CD4-positive, alpha-beta T cell treated with Interleukin-6 at 100 ng/mL for 8 hours (primary cell): ENCODE data around the gene CLNK.

Source experiments
- DNase-seq: peaks from one replicate; pipeline ENCODE4 v3.0.0-alpha.2; 2020; ENCODE audit warnings: mixed read lengths, low spot score

CLNK gene

GRCh38 chr4:10521424-10521823, 163.1 kb downstream of the CLNK start:
- DNase-seq, result no peak

GRCh38 chr4:10509733-10510132, 174.8 kb downstream of the CLNK start:
- no peak for DNase-seq

GRCh38 chr4:10506077-10506476, 178.5 kb downstream of the CLNK start:
- no peak for DNase-seq

DNA sequence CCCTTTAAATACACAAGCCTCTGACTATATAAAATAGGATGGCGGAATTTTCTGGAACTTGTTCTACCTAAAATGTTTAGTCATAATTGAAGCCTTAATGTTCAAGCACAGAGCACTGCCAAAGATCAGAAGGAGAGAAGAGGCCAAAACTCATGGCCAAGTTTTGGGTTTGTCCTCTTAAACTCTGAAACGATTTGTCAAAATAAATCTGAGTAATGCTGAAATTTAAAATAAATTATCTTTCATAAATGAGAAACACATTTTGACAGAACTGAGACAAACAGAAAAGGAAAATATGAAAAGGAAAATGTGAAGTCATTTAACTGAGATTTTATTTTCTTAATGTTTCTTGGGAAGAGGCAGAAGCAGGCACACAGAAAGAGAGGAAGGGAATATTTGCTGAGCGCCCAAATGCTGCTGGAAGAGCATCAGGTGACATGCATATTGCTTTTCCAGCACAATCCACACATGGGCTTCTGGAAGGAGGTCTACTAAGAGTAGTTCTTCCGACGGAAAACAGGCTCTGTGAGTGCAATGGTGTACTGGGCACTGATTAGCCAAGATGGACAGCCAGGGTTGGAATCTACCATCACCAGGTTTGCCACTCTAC, 179.9 kb downstream of the CLNK start:
- DNase-seq, result no peak

DNA sequence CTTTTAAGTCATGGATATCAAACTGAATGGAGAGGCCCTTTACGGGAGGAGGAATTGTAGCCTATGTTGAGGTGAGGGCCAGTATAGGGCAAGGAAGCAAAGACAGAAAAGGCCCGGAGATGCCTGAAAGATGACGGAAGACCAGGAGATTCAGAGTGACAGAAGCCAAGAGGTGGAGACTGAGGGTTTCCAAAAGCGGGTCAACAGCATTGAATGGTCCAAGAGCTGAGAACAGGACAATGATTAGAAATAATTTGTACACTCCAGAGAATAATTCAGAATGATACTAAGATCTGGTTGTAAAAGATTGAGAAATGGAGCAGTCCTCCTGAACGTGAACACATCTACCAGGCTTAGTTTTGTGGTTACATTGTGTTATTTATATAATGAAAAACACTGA, 181.9 kb downstream of the CLNK start:
- DNase-seq, result no peak

- DNase-seq, result no peak
These were observed 183.8 kb downstream of the CLNK start for GRCh38 chr4:10500776-10501175.

GRCh38 chr4:10496200-10496599, 188.4 kb downstream of the CLNK start:
- DNase-seq, result no peak

- DNase-seq, result no peak
These were observed 188.9 kb downstream of the CLNK start for GRCh38 chr4:10495651-10496050.

DNA sequence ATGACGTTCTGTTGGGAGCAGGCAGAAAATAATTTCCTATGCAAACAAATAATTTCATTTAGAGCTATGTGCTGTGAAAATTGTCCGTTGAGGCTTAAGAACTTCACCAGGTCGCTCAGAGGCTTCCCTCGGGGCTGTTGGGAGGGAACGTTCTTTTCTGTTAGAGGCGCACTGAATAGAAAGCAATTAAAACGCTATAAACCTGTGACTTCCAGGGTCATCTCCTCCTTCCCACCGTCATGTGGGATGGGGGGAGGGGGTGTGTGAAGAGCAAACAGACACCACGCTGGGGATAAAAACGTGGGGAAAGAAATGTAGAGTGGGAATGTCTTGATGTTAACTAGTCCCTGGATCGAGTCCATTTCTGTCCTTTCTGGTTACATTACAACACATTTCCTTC, 192.1 kb downstream of the CLNK start:
- no peak for DNase-seq

DNA sequence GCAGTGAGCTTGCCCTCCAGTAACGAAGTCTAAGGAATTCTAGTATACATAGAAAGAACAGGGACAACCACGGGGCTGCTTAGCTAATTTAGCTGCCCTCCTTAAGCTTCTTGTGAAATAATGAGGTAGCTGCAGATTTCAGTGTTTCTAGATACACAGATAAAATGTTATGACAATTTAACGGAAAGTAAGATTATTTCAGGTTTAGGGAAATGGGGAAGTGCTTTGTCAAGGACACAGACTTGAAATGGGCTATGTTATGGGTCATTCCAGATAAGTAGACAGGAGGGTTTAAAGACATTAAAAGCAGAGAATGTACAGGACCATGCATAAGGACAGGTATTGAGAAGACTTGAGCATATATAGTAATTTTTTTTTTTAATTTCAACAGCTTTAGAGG, 193.2 kb downstream of the CLNK start:
- DNase-seq, result no peak

DNA sequence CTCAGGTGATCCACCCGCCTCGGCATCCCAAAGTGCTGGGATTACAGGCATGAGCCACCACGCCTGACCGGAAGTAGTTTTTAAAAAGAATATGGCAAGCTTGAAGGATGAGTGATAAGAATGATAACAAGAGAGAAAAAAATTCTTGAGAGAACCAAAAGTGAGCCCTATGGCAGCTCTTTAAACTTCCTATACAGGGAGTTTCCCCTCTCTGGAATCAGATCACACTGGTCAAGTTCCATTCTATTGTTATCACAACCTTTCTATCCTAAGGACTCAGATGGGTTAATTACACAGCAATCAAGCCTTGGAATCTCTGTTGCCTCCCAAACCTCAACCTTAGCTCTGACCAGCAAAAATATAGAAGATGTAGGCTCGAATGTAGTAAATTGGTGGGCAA, 193.6 kb downstream of the CLNK start:
- no peak for DNase-seq

DNA sequence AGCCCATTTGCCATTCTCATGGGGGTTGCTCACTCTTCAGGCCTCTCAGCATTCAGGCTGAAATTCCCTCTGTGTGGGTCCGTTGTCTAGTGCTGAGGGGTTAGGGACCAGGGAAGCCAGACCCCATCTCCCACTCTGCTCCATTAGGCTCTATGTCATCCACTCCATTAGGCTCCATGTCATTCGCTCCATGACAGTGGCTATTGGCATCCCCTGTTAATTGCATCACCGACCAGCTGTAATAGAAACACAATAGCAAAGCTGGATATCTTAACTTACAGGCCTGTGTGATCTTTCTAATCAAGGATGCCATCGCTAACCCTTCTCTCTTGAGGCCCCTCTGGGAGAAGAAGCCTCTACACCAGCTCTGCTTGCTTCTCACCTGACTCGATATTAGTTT, 201.7 kb downstream of the CLNK start:
- DNase-seq, result no peak

- no peak for DNase-seq
These were observed 204.0 kb downstream of the CLNK start for GRCh38 chr4:10480616-10481015.

- no peak for DNase-seq
These were observed 205.9 kb downstream of the CLNK start for GRCh38 chr4:10478621-10479020.

DNA sequence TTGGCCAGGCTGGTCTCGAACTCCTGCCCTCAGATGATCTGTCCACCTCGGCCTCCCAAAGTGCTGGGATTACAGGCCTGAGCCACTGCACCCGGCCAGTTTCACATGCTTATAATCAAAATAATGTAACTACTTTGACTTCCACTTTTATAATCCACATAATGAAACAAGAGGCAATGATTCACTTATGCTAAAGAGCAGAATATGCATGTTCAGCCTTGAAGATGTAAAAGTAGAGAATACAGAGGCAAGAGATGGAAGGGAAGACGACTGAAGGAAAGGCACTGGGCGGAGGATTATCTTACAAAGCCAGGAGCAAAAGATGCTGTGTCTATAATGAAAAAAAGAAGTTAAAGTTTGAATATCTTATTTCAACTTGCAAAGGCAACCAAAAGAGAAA, 214.1 kb downstream of the CLNK start:
- DNase-seq, result no peak

DNA sequence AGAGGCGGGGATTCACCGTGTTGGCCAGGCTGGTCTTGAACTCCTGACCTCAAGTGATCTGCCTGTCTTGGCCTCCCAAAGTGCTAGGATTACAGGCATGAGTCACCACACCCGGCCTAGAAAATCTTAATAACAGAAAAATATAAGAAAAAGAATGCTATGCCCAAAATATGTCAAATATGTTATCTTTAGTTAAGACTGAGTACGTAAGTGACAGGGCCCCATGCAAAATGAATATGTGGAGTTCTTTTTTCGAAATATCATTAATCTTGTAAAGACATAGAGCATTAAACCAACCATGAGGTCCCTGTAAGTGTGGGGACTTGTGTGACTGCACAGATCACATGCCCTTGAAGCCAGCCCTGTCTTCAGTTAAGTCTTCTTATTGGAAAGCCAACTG, 218.4 kb downstream of the CLNK start:
- DNase-seq, result no peak

DNA sequence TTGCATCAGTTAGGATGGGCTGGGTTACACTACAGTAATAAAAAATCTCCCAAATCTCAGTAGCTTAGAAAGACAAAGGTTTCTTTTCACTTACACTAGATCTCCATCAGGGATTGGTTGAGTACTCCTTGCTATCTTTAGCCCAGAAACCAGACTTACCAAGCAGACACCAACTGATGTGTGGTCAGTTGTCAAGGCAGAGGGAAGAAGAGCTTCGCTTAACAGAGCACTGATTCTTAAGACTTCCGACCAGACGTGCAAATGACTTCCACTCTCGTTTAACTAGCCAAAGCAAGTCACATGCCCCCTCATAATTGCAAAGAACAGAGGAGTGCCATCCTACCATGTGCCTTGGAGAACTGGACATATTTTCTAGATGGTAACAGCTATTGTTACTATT, 221.7 kb downstream of the CLNK start:
- no peak for DNase-seq

DNA sequence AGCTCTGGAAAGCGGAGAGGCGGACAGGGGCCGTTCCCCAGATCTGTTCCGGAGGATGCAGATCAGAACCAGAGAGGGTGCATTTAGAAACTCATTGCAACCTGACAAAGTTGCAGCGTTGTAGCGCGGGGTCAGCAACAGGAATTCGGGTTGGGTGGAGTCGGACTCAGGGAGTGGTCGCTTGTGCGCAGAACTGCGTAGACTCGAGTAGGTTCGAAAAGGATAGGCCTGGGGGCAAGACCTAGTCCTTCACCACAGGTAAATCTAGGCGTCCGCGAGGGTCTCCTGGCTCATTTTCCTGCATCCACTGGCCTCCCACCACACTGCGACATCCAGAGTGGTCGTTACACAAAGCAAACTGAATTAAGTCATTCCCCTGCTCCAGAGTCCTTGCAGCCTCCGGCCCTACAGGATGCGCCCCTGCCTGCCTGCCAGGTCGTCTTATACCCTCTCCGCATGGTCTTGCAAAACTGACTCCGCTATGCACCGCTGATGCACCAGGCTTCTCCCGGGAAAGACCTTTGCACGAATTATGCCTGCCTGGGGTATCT, 222.6 kb downstream of the CLNK start:
- DNase-seq, result no peak

DNA sequence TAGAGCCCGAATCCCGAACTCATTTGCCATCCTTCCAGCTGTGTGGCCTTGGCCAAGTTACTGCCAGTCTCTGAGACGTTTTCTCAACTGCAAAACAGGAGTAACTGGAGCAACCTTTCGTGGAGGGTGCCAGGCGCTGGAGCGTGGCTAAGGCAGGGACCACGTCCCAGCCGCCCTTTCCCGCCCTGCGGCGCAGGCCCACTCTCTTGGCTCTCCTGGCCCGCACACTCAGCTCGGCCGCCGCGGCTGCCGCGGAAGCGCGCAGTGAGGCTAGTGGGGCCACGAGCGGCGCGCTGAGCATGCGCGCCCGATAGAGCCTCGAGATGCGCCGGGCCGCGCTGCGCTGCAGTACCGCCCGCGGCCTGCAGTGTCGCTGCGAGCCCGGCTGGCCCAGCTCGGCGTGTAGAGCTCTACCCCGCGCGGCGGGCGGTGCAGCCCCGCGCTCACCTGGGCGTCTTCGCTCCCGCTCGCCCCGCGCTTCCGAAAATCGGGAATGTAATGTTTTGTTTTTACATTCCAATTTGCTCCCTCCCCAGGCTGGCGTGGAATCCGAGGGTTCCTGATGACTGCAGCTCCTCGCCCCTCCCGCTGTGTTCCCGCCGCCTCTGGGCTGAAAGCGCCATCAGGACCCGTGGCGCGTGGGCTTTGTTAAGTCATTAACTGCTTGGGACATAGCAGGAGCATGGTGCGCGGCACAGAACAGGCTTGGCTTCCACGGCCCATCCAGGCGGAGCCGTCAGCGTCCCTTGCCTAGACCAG, 223.3 kb downstream of the CLNK start:
- peak; percentile 75 for DNase-seq

GRCh38 chr4:10460313-10461047, 224.1 kb downstream of the CLNK start:
- DNase-seq, result no peak

DNA sequence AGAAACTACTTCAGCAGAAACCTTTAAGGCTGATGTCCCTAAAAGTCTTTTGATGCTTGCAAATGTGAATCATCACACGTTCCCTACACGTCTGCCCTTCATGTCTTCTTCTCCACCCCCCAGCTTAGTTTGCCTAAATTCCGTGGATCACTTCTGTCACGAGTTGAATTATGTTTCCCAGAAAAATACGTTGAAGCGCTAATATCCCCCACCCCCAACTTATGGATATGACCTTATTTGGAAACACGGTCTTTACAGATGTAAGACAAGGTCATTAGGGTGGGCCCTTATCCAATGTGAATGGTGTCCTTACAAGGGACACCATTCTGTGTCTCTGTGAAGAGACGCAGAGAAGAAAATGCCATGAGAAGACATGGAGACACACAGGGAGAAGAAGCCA, 225.3 kb downstream of the CLNK start:
- no peak for DNase-seq

- DNase-seq, result no peak
These were observed 226.4 kb downstream of the CLNK start for GRCh38 chr4:10458177-10458576.

- peak; percentile 80 for DNase-seq
These were observed 227.2 kb downstream of the CLNK start, which contains the start of gene ZNF518B for GRCh38 chr4:10457255-10457801. ZNF518B (minus strand) TSS chr4:10457426; CDS start chr4:10446328, 11,098 bp downstream.
